ENCODE data around the gene TYK2. TPM values are rescaled to one million over a fixed set of nuclear protein-coding genes. Genes with fewer than 3 reads are reported as not detected.
"Not testable (repeated sequence)": the region's sequence is repeated elsewhere in the genome, so short reads cannot be mapped to it uniquely, and the experiment has no call there.

TYK2 gene
- total and polyA plus RNA-seq, 7 experiments from 2014 or later: 45.4 to 346 (median 273) TPM

DNA sequence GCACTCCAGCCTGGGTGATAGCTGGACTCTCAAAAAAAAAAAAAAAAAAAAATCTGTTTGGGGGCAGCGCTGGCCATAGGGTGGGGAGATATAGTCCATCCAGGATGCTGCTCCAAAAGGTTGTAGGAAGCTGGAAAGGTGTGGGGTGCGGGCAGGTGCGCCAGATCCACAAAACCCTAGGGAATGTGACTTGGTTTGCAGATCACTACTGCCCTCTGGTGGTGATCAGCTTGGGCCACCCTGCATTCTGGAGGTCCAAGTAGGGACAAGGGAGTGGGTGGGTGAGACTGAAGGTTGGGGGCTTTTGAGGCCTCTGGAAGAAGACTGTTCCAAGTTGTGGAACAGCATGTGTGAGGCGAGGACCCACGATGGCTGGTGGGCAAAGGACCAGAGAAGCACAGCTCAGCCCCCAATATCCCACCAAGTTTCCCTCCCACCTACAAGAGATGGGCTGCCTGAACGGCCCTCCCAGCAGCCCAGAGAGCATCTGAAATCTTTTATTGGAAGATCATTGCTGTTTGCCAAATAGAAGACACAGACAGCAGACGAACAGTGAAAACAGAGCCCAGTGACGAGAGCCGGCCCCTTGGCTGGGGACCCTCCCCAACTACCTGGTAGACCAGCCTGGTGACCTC lies 10.4 kb upstream of the TYK2 start:
- peaks cover 0 to 8% (median 4%) of the 10 kb centered on the region in 7 donors for H3K4me1 Mint-ChIP-seq
- H3K9me3 Mint-ChIP-seq: no peaks in the 10 kb centered on the region
- CTCF ChIA-PET: interaction anchor here (0.5 to 4.5 kb wide), 17 partner anchors 10 to 461 kb away, joined by 3 to 38 read pairs (median 3); partner anchors contain the start of genes CDC37, ICAM1 and TYK2
- no peak overlapping the region for H3K27ac ChIP-seq (ENCODE audit: low read depth, low read length)
- H3K4me3 Mint-ChIP-seq: no peak overlapping the region
- peaks cover 5 to 14% (median 9%) of the 10 kb centered on the region in 5 donors for H3K36me3 Mint-ChIP-seq
- H3K4me1 ChIP-seq (ENCODE audit: control insufficient read depth in 2 of 2, insufficient read depth in 2 of 2, low read length in 2 of 2): no peaks in the 10 kb centered on the region
- POLR2A ChIA-PET: interaction anchor here (1.2 to 1.9 kb wide), 2 partner anchors 119 to 122 kb away, joined by 5 to 7 read pairs; partner anchors contain the start of gene ICAM1
- ATAC-seq (peak; percentile 77), DNase-seq (peak in 8 of 9 donors; percentile 28 to 66 (median 56))
- H3K27me3 ChIP-seq (ENCODE audit: control insufficient read depth in 2 of 2, insufficient read depth in 2 of 2, low read length in 2 of 2): no peaks in the 10 kb centered on the region
- H3K27me3 Mint-ChIP-seq: no peaks in the 10 kb centered on the region
- no peaks in the 10 kb centered on the region for H3K9me3 ChIP-seq (ENCODE audit: control insufficient read depth in 2 of 3, low read length in 3 of 3)
- intact Hi-C loops (cut with micrococcal nuclease): no loop called here
- peak overlapping the region in 3 of 9 donors; percentile 20 to 73 (median 33) for H3K27ac Mint-ChIP-seq
- H3K4me3 ChIP-seq (ENCODE audit: low read length): no peak overlapping the region
- H3K36me3 ChIP-seq (ENCODE audit: control insufficient read depth in 2 of 3, insufficient read depth in 3 of 3, low read length in 3 of 3): peaks cover 0 to 45% (median 3%) of the 10 kb centered on the region in 3 experiments

DNA sequence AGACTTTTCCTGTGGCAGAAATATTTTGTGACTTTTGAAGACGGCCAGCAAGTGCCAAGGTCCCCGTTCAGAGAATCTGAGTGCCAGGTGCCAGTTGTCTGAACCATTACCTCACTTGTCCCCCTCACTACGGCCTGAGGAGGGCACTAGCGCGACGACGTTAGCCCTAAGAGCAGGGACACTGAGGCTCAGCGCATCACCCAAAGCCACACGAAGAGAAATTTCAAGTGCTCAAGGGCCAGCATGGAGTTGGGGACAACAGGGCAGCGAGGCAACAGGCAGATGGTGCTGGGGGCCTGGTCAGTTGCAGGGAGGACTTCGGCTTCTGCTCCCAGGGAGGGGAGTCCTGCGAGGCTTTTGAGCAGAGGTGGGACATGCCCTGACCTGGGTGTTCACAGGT lies 9.5 kb upstream of the TYK2 start:
- CTCF ChIA-PET: interaction anchor here (0.7 to 5.8 kb wide), 8 partner anchors 9 to 459 kb away, joined by 3 to 146 read pairs (median 8); partner anchors contain the start of genes CDC37, ICAM1 and TYK2
- DNase-seq: no peak
- peak overlapping the region in 3 of 9 donors; percentile 1 to 43 (median 21) for H3K27ac Mint-ChIP-seq

DNA sequence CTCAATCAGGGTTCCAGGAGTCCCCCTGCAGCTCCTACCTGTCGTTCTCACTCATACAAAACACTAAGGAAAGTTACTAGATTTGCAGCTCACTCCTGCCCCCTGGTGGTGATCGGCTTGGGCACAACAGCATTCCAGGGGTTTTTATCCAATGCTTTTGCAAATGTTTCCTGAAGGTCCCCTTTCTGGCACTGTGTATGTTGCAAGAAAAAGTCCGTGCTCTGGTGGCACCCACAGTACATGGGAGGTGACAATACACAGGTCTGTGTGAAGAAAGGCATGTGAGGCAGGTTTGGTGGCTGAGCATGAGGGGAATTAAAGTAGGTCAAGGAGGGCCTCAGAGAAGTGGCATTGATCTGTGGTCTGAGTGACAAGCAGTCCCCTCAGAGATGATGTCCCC lies 8.6 kb upstream of the TYK2 start:
- Mint-ChIP-seq H3K36me3 (peaks cover 5 to 13% (median 6%) of the 10 kb centered on the region in 5 donors), H3K27me3 (no peaks in the 10 kb centered on the region), H3K4me3 (no peak overlapping the region), H3K4me1 (peaks cover 0 to 8% (median 4%) of the 10 kb centered on the region in 7 donors), H3K27ac (peak overlapping the region in 7 of 9 donors; percentile 7 to 56 (median 24)), H3K9me3 (peaks cover 0 to 1% (median 0%) of the 10 kb centered on the region in 11 donors)
- no peak overlapping the region for H3K4me3 ChIP-seq (ENCODE audit: low read length)
- H3K4me1 ChIP-seq (ENCODE audit: control insufficient read depth in 2 of 2, insufficient read depth in 2 of 2, low read length in 2 of 2): no peaks in the 10 kb centered on the region
- no peaks in the 10 kb centered on the region for H3K9me3 ChIP-seq (ENCODE audit: control insufficient read depth in 2 of 3, low read length in 3 of 3)
- CTCF ChIA-PET: interaction anchor here (0.6 to 5.8 kb wide), 19 partner anchors 8 to 458 kb away, joined by 3 to 146 read pairs (median 4); partner anchors contain the start of genes CDC37, ICAM1, ICAM4 and MRPL4
- peaks cover 0 to 30% (median 3%) of the 10 kb centered on the region in 3 experiments for H3K36me3 ChIP-seq (ENCODE audit: control insufficient read depth in 2 of 3, insufficient read depth in 3 of 3, low read length in 3 of 3)
- no peaks in the 10 kb centered on the region for H3K27me3 ChIP-seq (ENCODE audit: control insufficient read depth in 2 of 2, insufficient read depth in 2 of 2, low read length in 2 of 2)
- ATAC-seq (peak; percentile 77), DNase-seq (peak; percentile 62 to 82 (median 74))
- POLR2A ChIA-PET: interaction anchor here (0.5 to 2.4 kb wide), 5 partner anchors 11 to 555 kb away, joined by 3 to 31 read pairs (median 3); partner anchors contain the start of gene ICAM1
- H3K27ac ChIP-seq (ENCODE audit: low read depth, low read length): no peak overlapping the region
- intact Hi-C loops (cut with micrococcal nuclease): loop anchor here (1.0 to 10.0 kb wide), 5 partner anchors 74 to 458 kb away; partner anchors contain the start of gene OLFM2 (in 1 of the 2)

More for the DNA sequence above, 9.5 kb upstream of the TYK2 start:
- H3K27me3 ChIP-seq (ENCODE audit: control insufficient read depth in 2 of 2, insufficient read depth in 2 of 2, low read length in 2 of 2): no peaks in the 10 kb centered on the region
- no peak overlapping the region for H3K4me3 ChIP-seq (ENCODE audit: low read length)
- intact Hi-C loops (cut with micrococcal nuclease): loop anchor here (1.0 to 10.0 kb wide), 5 partner anchors 75 to 459 kb away; partner anchors contain the start of gene OLFM2 (in 1 of the 2)
- H3K27ac ChIP-seq (ENCODE audit: low read depth, low read length): no peak overlapping the region
- no peaks in the 10 kb centered on the region for H3K9me3 Mint-ChIP-seq
- peaks cover 0 to 37% (median 3%) of the 10 kb centered on the region in 3 experiments for H3K36me3 ChIP-seq (ENCODE audit: control insufficient read depth in 2 of 3, insufficient read depth in 3 of 3, low read length in 3 of 3)
- no peak overlapping the region for H3K4me3 Mint-ChIP-seq
- peaks cover 0 to 8% (median 4%) of the 10 kb centered on the region in 7 donors for H3K4me1 Mint-ChIP-seq
- H3K36me3 Mint-ChIP-seq: peaks cover 5 to 13% (median 6%) of the 10 kb centered on the region in 5 donors
- POLR2A ChIA-PET: interaction anchor here (2.4 kb wide), 1 partner anchor 119 kb away, joined by 31 read pairs; the partner anchor contains the start of gene ICAM1
- no peaks in the 10 kb centered on the region for H3K9me3 ChIP-seq (ENCODE audit: control insufficient read depth in 2 of 3, low read length in 3 of 3)
- no peaks in the 10 kb centered on the region for H3K4me1 ChIP-seq (ENCODE audit: control insufficient read depth in 2 of 2, insufficient read depth in 2 of 2, low read length in 2 of 2)
- ATAC-seq: no peak
- no peaks in the 10 kb centered on the region for H3K27me3 Mint-ChIP-seq

DNA sequence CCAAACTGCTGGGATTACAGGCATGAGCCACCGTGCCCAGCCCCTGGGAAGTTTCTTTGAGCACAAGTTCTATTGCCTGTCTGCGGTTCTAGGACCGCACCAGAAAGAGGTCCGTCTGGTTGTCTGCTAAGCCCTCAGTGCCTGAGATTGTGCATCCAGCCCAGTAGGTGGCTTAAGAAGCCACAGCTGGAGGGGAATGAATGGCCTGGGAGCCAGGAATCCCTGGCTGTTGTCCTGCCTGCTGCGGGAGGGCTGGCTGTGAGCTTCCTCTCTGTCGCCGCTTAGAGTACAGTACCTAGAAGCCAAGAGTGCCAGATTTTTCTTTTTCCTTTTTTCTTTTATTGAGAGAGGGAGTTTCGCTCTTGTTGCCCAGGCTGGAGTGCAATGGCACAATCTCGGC lies 4.2 kb upstream of the TYK2 start:
- ChIA-PET CTCF (interaction anchor here (5.8 kb wide), 1 partner anchor 115 kb away, joined by 146 read pairs; the partner anchor contains the start of gene ICAM1), POLR2A (interaction anchor here (1.0 kb wide), 1 partner anchor 115 kb away, joined by 4 read pairs; no protein-coding TSS in a partner anchor)
- Mint-ChIP-seq H3K4me3 (no peak overlapping the region), H3K27ac (no peak overlapping the region), H3K4me1 (peaks cover 10 to 23% (median 21%) of the 10 kb centered on the region in 7 donors), H3K9me3 (peaks cover 0 to 7% (median 0%) of the 10 kb centered on the region in 11 donors), H3K36me3 (peaks cover 0 to 5% (median 4%) of the 10 kb centered on the region in 5 donors), H3K27me3 (peaks cover 0 to 3% (median 0%) of the 10 kb centered on the region in 5 donors)
- H3K27me3 ChIP-seq (ENCODE audit: control insufficient read depth in 2 of 2, insufficient read depth in 2 of 2, low read length in 2 of 2): no peaks in the 10 kb centered on the region
- H3K4me3 ChIP-seq (ENCODE audit: low read length): no peak overlapping the region
- peaks cover 5 to 8% of the 10 kb centered on the region in 2 donors for H3K4me1 ChIP-seq (ENCODE audit: control insufficient read depth in 2 of 2, insufficient read depth in 2 of 2, low read length in 2 of 2)
- DNase-seq (no peak), ATAC-seq (no peak)
- no peak overlapping the region for H3K27ac ChIP-seq (ENCODE audit: low read depth, low read length)
- peaks cover 0 to 4% (median 0%) of the 10 kb centered on the region in 3 experiments for H3K36me3 ChIP-seq (ENCODE audit: control insufficient read depth in 2 of 3, insufficient read depth in 3 of 3, low read length in 3 of 3)
- intact Hi-C loops (cut with micrococcal nuclease): loop anchor here in 1 of 2 donors (10.0 kb wide), 1 partner anchor 450 kb away; the partner anchor contains the start of gene OLFM2
- no peaks in the 10 kb centered on the region for H3K9me3 ChIP-seq (ENCODE audit: control insufficient read depth in 2 of 3, low read length in 3 of 3)

DNA sequence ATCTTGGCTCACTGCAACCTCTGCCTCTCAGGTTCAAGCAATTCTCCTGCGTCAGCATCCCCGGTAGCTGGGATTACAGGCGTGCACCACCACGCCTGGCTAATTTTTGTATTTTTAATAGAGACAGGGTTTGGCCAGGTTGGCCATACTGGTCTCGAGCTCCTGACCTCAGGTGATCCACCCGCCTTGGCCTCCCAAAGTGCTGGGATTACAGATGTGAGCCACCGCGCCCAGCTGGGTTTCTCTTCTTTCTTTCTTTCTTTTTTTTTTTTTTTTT lies 2.8 kb upstream of the TYK2 start:
- not testable (repeated sequence) for H3K4me3 ChIP-seq (ENCODE audit: low read length); H3K9me3 Mint-ChIP-seq; H3K36me3 ChIP-seq (ENCODE audit: control insufficient read depth in 2 of 3, insufficient read depth in 3 of 3, low read length in 3 of 3); ATAC-seq; H3K27me3 ChIP-seq (ENCODE audit: control insufficient read depth in 2 of 2, insufficient read depth in 2 of 2, low read length in 2 of 2); H3K27ac Mint-ChIP-seq; H3K27ac ChIP-seq (ENCODE audit: low read depth, low read length); DNase-seq; H3K27me3 Mint-ChIP-seq; H3K9me3 ChIP-seq (ENCODE audit: control insufficient read depth in 2 of 3, low read length in 3 of 3); H3K4me3 Mint-ChIP-seq; H3K4me1 ChIP-seq (ENCODE audit: control insufficient read depth in 2 of 2, insufficient read depth in 2 of 2, low read length in 2 of 2)
- Mint-ChIP-seq H3K4me1 (peaks cover 14 to 28% (median 23%) of the 10 kb centered on the region in 7 donors), H3K36me3 (peaks cover 4 to 10% (median 6%) of the 10 kb centered on the region in 5 donors)
- POLR2A ChIA-PET: interaction anchor here (0.7 to 1.4 kb wide), 2 partner anchors 112 to 755 kb away, joined by 3 to 4 read pairs; partner anchors contain the start of gene ICAM1
- CTCF ChIA-PET: interaction anchor here (0.6 to 1.4 kb wide), 3 partner anchors 17 to 181 kb away, joined by 3 to 7 read pairs (median 3); no protein-coding TSS in a partner anchor
- intact Hi-C loops (cut with micrococcal nuclease): loop anchor here in 1 of 2 donors (10.0 kb wide), 1 partner anchor 448 kb away; the partner anchor contains the start of gene OLFM2

- H3K27ac ChIP-seq (ENCODE audit: low read depth, low read length): peak overlapping the region; percentile 84
- DNase-seq: no peak
- intact Hi-C loops (cut with micrococcal nuclease): loop anchor here (1.0 to 10.0 kb wide), 7 partner anchors 23 to 445 kb away; partner anchors contain the start of genes CDC37 (in 2 of the 2), ICAM1 (in 2 of the 2), RAVER1 (in 2 of the 2) and DNMT1 (in 1 of the 2)
- Mint-ChIP-seq H3K27me3 (peaks cover 0 to 3% (median 0%) of the 10 kb centered on the region in 5 donors), H3K4me3 (peak overlapping the region; percentile 93 to 99 (median 94)), H3K4me1 (peaks cover 14 to 34% (median 25%) of the 10 kb centered on the region in 7 donors), H3K9me3 (peaks cover 0 to 7% (median 0%) of the 10 kb centered on the region in 11 donors), H3K27ac (peak overlapping the region; percentile 88 to 97 (median 93)), H3K36me3 (peaks cover 4 to 17% (median 15%) of the 10 kb centered on the region in 5 donors)
- H3K4me3 ChIP-seq (ENCODE audit: low read length): peak overlapping the region; percentile 94
- peaks cover 5 to 10% of the 10 kb centered on the region in 2 donors for H3K4me1 ChIP-seq (ENCODE audit: control insufficient read depth in 2 of 2, insufficient read depth in 2 of 2, low read length in 2 of 2)
- CTCF ChIA-PET: interaction anchor here (0.6 to 1.9 kb wide), 6 partner anchors 9 to 121 kb away, joined by 3 to 10 read pairs (median 3); partner anchors contain the start of gene ICAM1
- peaks cover 0 to 21% (median 0%) of the 10 kb centered on the region in 3 experiments for H3K36me3 ChIP-seq (ENCODE audit: control insufficient read depth in 2 of 3, insufficient read depth in 3 of 3, low read length in 3 of 3)
- POLR2A ChIA-PET: interaction anchor here (0.9 to 2.3 kb wide), 6 partner anchors 9 to 237 kb away, joined by 3 to 10 read pairs (median 4); partner anchors contain the start of genes CDC37 and RAVER1
- no peaks in the 10 kb centered on the region for H3K27me3 ChIP-seq (ENCODE audit: control insufficient read depth in 2 of 2, insufficient read depth in 2 of 2, low read length in 2 of 2)
- no peaks in the 10 kb centered on the region for H3K9me3 ChIP-seq (ENCODE audit: control insufficient read depth in 2 of 3, low read length in 3 of 3)
- ATAC-seq: no peak
Measured at GRCh38 chr19:10379880-10380312, 476 bp downstream of the TYK2 start.
